GM19238 (cell line): ENCODE measurements around the gene BORCS6.
A peak's percentile ranks its signal among the peaks of the same experiment; 100 is the strongest.
"Not testable (repeated sequence)": the region's sequence is repeated elsewhere in the genome, so short reads cannot be mapped to it uniquely, and the experiment has no call there.

ENCODE experiments used
- DNase-seq: peaks from one replicate; pipeline ENCODE4 v3.0.0; 2011; ENCODE audit warnings: low spot score; ENCODE audit not compliant: insufficient read length

BORCS6 gene

DNA sequence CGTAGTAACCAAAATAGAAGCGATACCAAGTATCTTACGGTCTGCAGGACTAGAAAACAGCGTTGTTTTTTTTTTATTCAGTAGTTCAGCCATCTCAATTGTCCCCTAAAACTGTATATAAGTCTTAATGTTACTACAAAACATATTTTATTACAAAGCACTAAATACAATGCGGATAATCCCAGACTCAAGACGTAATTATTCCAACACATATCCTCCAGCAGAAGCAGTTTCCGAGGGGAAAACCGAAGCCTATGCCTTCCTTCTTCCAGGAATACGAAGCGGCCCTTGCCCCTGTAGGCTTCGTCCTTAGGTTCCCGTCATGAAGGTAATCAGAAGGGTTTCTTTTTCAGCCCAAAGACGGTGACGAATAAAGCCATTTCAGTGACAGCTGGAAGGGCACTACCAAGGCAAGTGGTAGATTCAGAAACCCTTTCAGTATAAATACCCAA lies 16.1 kb downstream of the BORCS6 start:
- no peak for DNase-seq

- no peak for DNase-seq
Observed at GRCh38 chr17:8173056-8173870, 16.7 kb downstream of the BORCS6 start.

DNA sequence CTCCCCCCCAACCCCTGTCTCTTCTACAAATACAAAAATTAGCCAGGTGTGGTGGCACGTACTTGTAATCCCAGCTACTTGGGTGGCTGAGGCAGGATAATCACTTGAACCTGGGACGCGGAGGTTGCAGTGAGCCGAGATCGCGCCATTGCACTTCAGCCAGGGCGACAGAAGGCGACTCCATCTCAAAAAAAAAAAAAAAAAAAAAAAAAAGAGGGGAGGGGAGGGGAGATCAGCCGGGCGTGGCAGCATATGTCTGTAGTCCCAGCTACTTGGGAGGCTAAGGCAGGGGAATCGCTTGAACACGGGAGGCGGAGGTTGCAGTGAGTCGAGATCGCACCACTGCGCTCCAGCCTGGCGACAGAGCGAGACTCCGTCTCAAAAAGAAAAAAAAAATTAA lies 19.8 kb downstream of the BORCS6 start:
- not testable (repeated sequence) for DNase-seq

GRCh38 chr17:8167526-8167925 lies 22.5 kb downstream of the BORCS6 start:
- DNase-seq = no peak

DNA sequence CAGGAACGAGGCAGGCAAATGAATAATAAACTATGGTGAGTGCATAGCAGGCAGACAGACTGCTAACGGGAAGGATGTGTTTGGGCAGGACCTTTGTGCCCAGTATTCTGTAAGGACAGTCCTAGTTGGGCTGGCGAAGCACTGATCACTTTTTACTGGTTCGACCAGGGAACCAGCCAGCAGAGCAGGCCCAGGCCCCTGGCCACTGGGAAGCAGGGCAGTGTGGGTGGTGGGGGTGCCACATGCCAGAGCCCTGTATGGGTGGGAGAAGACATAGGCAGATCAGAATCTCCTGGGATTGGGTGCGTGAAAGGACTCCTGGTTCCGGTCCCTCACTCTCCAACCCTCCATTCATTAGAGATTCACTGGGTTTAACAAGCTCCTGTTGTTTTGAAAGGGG lies 23.2 kb downstream of the BORCS6 start:
- no peak for DNase-seq

DNA sequence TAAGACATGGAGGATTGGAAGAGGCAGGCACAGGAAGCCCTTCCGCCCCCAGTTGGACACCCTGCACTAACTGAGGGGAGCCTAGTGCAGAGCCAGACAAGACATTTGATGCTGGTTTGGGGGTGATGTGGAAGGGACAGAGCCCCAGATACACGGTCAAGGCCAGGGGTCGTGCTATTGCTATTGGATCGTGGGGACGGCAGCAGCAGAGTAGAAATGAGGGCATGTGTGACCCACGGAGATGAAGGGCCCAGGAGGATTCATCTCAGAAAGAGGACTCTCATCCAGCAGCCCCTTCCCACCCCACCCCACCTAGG lies 25.2 kb downstream of the BORCS6 start:
- DNase-seq = no peak

GRCh38 chr17:8163978-8164814 lies 25.8 kb downstream of the BORCS6 start:
- no peak for DNase-seq

DNA sequence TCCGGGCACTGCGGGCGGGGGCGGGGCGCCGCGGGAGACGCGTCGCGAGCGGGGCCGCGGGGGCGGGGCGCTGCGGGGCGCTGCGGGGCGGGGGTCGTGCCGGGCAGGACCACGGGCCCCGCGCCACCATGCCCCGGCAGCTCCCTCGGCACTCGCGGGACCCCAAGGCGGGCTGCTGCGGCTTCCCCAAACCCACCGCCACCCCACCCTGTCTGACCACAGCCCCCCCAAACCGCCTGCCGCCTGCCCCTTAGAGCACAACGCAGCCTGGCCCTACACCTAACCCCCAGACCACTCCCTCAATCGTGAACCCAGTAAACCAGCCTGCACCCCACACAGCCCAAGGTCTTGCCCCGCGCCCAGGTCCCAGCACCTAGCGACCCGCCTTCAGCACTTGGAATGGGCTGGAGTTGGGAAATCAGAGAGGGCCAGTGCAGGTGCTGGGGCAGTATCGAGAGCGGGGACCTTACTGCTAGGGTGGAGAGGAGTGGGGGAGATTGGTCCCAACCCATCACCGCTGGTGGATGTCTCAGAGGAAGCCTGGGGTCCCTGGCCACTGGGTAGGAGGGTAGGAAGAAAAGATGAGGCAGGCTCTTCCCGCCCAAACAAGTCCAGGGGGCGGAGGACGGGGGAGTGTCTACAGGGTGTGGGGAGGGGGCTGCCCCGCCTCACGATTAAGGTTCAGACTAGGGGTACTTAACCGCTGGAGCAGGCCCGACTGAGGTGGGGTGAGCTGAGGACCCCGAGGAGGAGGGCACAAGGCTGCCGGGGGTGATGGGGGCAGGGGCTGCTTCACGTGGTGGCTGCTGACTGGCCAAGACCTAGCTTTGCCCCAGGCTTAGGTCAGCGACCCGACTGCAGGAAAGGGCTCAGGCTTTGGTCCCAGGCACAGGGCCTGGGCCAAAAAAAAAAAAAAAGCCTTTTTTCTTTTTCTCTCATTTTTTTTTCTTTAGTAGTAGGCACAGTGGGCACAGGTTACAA lies 26.7 kb downstream of the BORCS6 start:
- DNase-seq = no peak

DNA sequence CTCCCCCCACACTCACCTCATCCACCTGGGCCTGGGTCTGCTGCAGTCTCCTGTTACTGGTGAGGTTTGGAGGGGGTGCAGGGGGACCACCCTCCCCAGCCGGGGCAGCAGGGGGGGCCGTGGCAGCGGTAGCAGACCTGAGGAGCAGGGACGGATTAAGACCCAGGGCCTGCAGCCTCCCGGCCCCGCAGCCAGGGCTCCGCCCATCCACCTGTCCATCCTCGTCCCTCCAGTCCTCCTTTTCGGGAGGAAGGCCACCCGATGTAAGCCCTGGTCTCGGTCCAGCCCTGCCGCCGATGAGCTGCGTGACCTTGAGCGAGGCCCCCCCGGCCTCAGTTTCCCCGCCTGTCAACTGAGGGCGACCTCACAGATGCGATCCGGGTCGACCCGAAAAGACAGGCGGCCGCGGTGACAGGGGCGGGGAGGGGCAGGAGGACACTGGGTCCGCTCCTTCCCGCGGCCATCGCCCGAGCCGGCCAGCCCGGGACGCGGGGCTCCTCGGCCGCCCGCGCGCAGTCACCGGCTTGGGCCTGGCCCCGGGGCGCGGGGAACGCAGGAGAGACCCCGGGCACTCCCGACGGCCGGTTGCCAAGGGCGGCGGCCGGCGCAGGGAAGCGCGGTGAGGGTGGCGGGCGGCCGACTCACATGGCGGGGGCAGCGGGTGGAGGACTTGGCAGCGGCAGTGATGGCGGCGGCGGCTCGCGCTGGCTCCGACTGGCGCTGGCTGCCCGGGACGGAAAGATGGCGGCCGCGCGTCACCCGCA lies 27.6 kb downstream of the BORCS6 start, which contains the start of gene VAMP2:
Gene VAMP2 (minus strand): TSS at position 716 of the 764 bp plus-strand sequence. CDS start 69 bp downstream, at position 647.
- DNase-seq = peak; percentile 77

GRCh38 chr17:8161289-8162232 lies 28.4 kb downstream of the BORCS6 start:
- DNase-seq = no peak

DNA sequence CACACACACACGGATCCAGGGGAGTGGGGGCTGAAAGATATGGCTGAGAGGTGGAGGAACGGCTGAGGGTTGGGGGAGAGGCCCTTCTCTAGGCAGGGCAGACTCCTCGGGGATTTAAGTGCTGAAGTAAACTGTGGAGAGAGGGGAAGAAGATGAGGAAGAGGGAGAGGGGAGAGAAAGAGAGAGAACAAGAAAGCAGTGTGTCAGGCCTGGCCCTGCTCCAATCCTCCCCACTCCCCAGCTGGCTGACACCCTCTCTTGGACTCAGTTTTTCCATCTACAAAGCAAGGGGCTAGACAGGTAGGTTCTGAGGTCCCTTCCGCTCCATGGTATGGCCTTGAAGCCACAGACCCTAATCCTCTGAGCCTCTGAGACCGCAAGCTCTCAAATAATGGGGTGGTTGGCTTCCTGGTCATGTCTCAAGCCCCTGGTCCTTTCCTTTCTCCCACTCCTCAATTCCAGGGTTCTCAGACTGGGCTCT lies 29.2 kb downstream of the BORCS6 start:
- DNase-seq = no peak

DNA sequence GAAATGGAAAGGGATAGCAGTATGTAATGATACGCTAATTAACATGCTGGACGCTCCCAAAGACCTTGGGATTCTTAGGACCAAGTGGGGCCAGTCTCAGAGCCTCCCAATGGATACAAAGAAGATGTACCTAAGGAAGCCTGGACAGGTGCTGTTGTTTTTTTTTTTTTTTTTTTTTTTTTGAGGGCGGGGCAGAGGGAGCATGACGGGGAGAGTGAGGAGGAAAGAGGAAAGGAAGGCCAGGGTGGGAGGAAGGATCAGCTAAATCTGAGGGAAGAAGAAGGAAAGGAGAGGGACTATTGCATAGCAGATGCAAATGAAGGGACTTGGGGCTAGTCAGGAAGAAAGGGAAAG lies 29.8 kb downstream of the BORCS6 start:
- DNase-seq = no peak

GRCh38 chr17:8159459-8160223 lies 30.3 kb downstream of the BORCS6 start:
- no peak for DNase-seq

GRCh38 chr17:8159032-8159400 lies 31.0 kb downstream of the BORCS6 start:
- no peak for DNase-seq

DNA sequence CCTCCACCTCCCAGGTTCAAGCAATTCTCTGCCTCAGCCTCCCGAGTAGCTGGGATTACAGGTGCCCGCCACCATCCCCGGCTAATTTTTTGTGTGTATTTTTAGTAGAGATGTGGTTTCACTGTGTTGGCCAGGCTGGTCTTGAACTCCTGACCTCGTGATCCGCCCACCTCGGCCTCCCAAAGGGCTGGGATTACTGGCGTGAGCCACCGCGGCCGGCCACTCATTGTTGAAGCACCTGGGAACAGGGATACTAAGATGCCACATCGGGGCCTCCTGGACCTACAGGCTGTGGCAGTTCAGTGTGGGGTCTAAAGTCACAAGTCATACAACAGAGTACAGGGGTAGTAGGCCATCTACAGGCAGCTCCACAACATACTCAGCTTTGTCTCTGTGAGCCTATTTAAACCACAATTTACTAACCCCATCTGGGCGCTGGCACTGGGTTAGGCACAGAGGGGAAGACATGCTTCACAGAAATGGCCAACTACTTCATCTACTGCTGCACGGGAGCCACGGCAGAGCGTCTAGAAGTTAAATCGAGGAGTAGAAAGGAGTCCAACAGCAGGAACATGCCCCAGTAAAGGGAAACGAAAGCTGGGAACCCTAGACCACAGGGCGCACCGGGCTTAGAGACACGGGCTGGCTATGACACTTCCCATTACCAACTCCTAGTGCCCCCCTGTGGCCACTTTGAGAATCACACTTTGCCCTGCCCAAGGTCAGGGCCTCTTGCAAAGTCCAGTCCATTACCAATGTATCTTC lies 31.5 kb downstream of the BORCS6 start:
- peak; percentile 80 for DNase-seq

DNA sequence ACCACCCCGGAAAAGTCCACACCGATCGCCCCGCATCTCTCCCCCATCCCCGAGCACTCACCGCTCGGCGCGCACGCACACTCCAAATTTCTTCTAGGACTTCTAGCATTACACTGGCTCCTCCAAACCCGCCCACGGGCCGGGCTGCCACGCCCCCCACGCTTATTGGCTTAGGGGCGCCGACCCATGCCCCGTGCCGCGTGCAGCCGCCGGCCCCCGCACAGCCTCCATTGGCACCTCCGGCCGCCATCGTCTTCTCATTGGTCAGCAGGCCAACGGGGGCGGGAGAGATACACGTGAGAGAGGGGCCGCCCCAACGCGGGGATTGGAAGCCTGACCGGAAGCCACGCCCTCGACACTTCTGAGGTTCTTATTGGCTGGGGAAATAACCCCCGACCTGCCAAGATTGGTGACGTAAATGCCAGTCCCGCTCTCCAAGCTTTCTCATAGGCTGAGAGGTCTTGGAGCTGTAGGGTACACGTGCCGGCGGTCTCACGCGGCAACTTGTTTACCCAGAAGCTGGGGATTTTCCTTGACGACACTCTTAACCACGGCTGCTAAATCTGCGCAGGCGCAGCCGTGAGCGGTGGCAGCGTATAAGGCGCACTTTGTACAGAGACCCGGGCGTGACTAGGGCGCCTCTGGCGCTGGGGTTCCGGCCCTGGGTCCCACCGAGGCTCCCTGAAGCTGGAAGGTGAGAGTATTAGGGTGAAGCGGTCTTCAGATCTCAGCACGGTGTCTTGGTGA lies 33.6 kb downstream of the BORCS6 start:
- DNase-seq = peak; percentile 95

DNA sequence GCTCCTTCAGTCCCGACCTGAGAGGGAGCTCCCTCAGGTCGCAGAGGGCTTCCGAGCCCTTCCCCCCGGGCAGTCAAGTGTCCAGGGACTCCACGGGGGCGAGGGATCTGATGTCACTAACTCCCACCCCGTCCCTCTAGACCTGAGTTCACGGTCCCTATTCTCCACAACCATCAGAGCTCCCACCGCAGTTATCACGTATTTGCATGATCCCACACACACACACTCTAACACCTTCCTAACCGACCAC lies 34.1 kb downstream of the BORCS6 start:
- DNase-seq = no peak
